DMS53 treated with DMSO at 0.1 percent for 48 hours (cell line): ENCODE results near the gene NCS1.
A peak's percentile ranks its signal among the peaks of the same experiment; 100 is the strongest.

Experiments
- DNase-seq: peaks from one replicate; lab custom pipeline; 2025; ENCODE audit not compliant: unreplicated experiment; lab: John Stamatoyannopoulos, UW

NCS1 gene

DNA sequence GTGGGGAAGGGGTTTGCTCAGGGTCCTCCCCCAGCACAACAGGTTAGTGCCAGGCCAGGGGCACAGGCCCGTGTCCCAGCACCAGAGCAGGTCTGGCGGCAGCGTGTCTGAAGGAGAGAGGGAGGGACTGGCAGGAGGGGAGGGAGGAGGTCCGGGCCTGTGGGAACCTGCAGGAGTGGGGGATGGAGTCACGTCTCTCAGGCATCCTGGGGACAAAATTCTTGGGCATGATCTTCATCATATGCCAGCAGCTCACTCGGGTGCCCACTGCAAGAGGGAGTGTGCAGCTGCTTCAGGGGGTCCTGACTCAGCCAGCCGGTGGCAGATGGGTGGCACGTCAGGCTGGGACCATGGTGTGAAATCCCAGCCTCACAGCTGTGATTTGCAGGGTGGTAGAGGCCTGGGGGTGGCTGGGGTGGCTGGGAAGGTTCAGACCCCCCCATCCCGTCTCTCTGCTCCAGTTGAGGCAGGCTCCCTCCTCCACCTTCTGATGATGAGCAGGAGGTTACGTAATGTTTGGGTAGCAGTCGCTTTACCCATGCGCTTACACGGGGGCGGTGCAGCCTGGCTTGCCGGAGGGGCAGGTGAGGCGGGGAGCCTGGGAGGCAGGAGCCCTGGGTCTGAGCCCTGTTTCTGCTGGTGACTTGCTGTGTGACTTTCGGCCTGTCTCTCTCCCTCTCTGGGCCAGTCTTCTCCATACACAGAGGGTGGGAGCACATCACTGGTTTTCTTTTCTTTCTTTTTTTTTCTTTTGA, 40.5 kb downstream of the NCS1 start:
- DNase-seq: no peak

- no peak for DNase-seq
Observed at GRCh38 chr9:130213911-130214761, 41.9 kb downstream of the NCS1 start.

GRCh38 chr9:130214776-130215340, 42.7 kb downstream of the NCS1 start:
- no peak for DNase-seq

DNA sequence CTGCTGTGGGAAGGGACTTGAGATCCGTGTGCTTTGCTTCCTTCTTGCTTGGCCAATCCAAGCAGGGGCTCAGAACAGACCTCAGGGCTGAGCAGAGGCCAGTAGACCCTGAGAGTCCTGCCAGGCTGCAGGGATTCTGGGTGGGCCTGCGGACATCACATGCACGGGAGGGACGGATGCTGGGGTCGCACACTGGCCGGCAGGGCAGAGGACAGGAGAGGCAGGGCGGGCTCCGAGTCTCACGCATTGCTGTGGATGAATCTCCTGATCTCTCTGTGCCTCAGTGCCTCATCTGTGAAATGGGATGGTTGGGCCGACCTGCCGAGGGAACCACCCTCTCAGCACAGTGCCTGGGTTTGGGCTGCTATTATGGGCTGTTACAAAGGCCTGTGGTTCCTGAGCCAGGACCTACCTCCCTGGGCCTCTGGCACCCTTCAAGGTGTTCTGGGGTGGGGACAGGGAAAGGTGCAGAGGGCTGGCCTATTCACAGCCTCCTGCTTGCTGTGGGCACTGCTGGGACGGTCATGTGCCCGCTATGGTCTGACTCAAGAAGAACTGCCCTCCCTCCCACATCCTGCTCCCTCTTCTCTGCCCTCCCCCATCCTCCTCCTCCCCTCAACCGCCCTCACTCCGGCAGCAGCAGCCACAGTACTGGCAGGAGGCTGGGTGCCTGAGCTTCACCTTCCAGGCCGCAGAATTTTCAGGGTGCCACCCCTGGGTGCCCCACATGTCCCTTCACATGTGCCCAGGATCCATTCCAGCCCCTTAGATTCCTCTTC, 43.3 kb downstream of the NCS1 start:
- DNase-seq: no peak

- DNase-seq: no peak
Observed at GRCh38 chr9:130217838-130218237, 45.6 kb downstream of the NCS1 start.

- DNase-seq: no peak
Observed at GRCh38 chr9:130219661-130220096, 47.5 kb downstream of the NCS1 start.

DNA sequence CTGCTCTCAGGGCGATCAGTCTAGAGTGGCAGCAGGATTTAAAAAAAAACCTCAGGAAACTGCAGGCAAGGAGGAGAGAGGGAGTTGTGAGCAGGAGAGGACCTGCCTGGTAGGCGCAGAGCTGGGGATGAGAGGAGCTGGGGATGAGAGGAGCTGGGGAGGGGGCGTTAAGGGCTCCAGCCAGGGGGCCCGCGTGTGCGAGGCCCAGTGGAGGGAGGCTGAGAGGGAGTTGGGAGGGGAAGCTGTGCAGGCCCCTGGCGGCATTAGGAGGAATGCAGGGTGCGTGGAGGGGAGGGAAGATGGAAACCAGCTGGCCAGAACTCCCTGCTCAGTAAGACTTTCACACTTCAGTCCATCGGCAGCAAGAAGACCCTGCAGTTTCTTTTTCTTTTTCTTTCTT, 48.1 kb downstream of the NCS1 start:
- DNase-seq: no peak

GRCh38 chr9:130222833-130223232, 50.6 kb downstream of the NCS1 start:
- no peak for DNase-seq

DNA sequence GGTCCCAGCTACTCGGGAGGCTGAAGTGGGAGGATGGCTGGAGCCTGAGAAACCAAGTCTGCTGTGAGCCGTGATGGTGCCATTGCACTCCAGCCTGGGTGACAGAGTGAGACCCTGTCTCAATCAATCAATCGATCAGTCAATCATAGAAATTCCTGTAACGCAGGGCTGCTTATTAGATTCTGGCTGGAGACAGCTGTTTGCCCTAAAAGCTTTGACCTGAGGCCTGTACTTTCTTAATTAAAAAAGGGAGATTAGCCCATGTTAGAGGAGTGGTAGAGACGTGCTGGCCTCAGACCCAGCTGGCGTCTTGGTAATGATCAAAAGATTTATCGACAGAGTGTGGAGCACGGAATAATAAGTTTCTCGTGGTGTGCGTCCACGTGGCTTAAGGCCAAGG, 52.9 kb downstream of the NCS1 start:
- no peak for DNase-seq

GRCh38 chr9:130225586-130225985, 53.4 kb downstream of the NCS1 start:
- DNase-seq: no peak

DNA sequence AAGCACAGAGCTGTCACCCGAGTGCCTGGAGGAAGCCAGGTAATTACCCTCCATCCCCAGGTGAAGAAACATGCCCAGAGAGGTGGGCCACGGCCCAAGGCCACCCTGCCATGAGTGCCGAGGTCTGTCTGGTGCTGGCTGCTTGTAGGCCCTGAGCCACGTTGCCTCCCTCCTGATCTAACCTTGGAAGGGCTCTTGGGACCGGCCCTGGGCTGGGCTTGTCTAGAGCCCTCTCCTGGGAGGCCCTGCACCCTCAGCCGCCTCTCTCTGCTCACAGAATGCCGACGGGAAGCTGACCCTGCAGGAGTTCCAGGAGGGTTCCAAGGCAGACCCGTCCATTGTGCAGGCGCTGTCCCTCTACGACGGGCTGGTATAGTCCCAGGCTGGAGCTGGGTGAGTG, 53.9 kb downstream of the NCS1 start:
- no peak for DNase-seq

GRCh38 chr9:130227833-130228232, 55.6 kb downstream of the NCS1 start:
- no peak for DNase-seq

GRCh38 chr9:130229759-130230158, 57.6 kb downstream of the NCS1 start:
- DNase-seq: no peak

- no peak for DNase-seq
Observed at GRCh38 chr9:130230631-130231030, 58.4 kb downstream of the NCS1 start.

GRCh38 chr9:130232899-130233586, 60.8 kb downstream of the NCS1 start:
- DNase-seq: no peak

DNA sequence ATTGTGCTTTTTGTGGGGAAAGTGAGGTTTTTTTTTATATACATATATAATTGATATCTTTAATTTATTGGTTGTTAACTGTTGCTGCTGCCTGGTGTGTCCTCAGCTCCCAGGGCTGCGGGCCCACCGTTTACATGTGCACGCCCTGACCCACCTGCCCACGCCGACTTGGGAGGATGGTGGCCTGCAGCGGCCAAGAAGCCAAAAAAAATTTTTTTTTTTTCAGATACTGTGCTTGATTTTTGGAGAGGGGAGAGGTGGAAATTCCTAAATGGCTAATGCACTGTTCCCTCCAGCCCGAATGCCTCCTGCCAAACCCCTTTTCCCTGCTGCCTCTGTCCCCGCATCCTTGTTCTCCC, 61.4 kb downstream of the NCS1 start:
- no peak for DNase-seq

GRCh38 chr9:130234340-130235260, 62.4 kb downstream of the NCS1 start:
- DNase-seq: no peak

- DNase-seq: peak; percentile 59
Observed at GRCh38 chr9:130235558-130236435, 63.6 kb downstream of the NCS1 start.
